OCI-LY7 (cell line): Measurements from ENCODE around the gene ADD3. TPM values are rescaled to one million over a fixed set of nuclear protein-coding genes. Genes with fewer than 3 reads are reported as not detected.
A peak's percentile ranks its signal among the peaks of the same experiment; 100 is the strongest.
"Not testable (repeated sequence)": the region's sequence is repeated elsewhere in the genome, so short reads cannot be mapped to it uniquely, and the experiment has no call there.

Experiments
- BruUV-seq: library from RNA; stranded (reverse); fragments of 400-500 nt; replicated peaks from 2 replicates; lab custom pipeline; 2021; lab: Mats Ljungman, UMichigan
- CTCF ChIA-PET: fragments of 300-600 bp; sonication (Branson Sonifier 250); formaldehyde crosslinking; loops from one replicate; lab custom pipeline; 2022; ENCODE audit warnings: antibody characterized with exemption; ENCODE audit not compliant: unreplicated experiment; lab: Charles Lee
- POLR2A ChIA-PET: fragments of 300-600 bp; sonication (Branson Sonifier 250); formaldehyde crosslinking; loops from one replicate; lab custom pipeline; 2022; ENCODE audit warnings: antibody characterized with exemption; lab: Charles Lee
- DNase-seq: peaks from one replicate; pipeline ENCODE4 v3.0.0-alpha.2; 2015; ENCODE audit warnings: low spot score
- H2AFZ ChIP-seq: fragments of 200-600 bp; sonication (generic), shearing (Covaris generic); 2 replicates; pipeline ENCODE4 v1.6.1; 2014; ENCODE audit warnings: mild to moderate bottlenecking, antibody characterized with exemption, low read length, moderate library complexity
- H3K27ac ChIP-seq: fragments of 200-600 bp; sonication (generic); 2 replicates; pipeline ENCODE4 v1.5.1; 2014; ENCODE audit warnings: mixed run types, low read depth, mild to moderate bottlenecking, moderate library complexity, low read length, inconsistent platforms; ENCODE audit not compliant: poor library complexity, severe bottlenecking
- H3K36me3 ChIP-seq: fragments of 200-600 bp; sonication (generic); 2 replicates; pipeline ENCODE4 v1.6.1; 2014; ENCODE audit warnings: mild to moderate bottlenecking, antibody characterized with exemption, low read length, moderate library complexity, mixed read lengths; ENCODE audit not compliant: insufficient read depth
- H3K4me1 ChIP-seq: fragments of 200-600 bp; sonication (generic); 2 replicates; pipeline ENCODE4 v1.5.1; 2014; ENCODE audit warnings: mild to moderate bottlenecking, low read length; ENCODE audit not compliant: insufficient read depth, poor library complexity, severe bottlenecking
- H3K4me2 ChIP-seq: fragments of 200-600 bp; sonication (generic); 2 replicates; pipeline ENCODE4 v1.6.1; 2014; ENCODE audit warnings: mild to moderate bottlenecking, low read length
- H3K4me3 ChIP-seq: fragments of 200-600 bp; sonication (generic); 2 replicates; pipeline ENCODE4 v1.5.1; 2014; ENCODE audit warnings: mild to moderate bottlenecking, low read depth, low read length; ENCODE audit not compliant: poor library complexity, severe bottlenecking
- H3K79me2 ChIP-seq: fragments of 200-600 bp; sonication (generic); 2 replicates; pipeline ENCODE4 v1.6.1; 2016; ENCODE audit warnings: low read depth, mild to moderate bottlenecking, low read length, moderate library complexity, mixed read lengths; ENCODE audit not compliant: insufficient read depth
- H3K9me2 ChIP-seq: fragments of 200-600 bp; sonication (generic); 2 replicates; pipeline ENCODE4 v1.6.1; 2016; ENCODE audit warnings: mild to moderate bottlenecking, low read length, mixed read lengths; ENCODE audit not compliant: insufficient read depth
- H3K9me3 ChIP-seq: fragments of 200-600 bp; sonication (generic); 2 replicates; pipeline ENCODE4 v1.6.1; 2014; ENCODE audit warnings: mild to moderate bottlenecking, mixed run types, low read length, mixed read lengths
- H4K20me1 ChIP-seq: fragments of 200-600 bp; sonication (generic); 2 replicates; pipeline ENCODE4 v1.6.1; 2014; ENCODE audit warnings: mild to moderate bottlenecking, antibody characterized with exemption, low read length, moderate library complexity, mixed read lengths; ENCODE audit not compliant: insufficient read depth
- EZH2phosphoT487 ChIP-seq: fragments of 200-600 bp; sonication (generic); IDR thresholded peaks from 2 replicates; pipeline ENCODE4 v1.6.1; 2018; ENCODE audit warnings: low read depth, borderline replicate concordance, mild to moderate bottlenecking, mixed run types, antibody characterized with exemption, low read length, moderate library complexity, mixed read lengths
- intact Hi-C: fragments of 100-400 bp; cut with micrococcal nuclease; formaldehyde crosslinking; loops from one replicate; pipeline ENCODE4 v1.10.0; 2022; ENCODE audit not compliant: unreplicated experiment
- total RNA-seq, 2 experiments: library from RNA; depleted of rRNA in 1 of 2; stranded (reverse); fragments of >200 nt in 1 of 2; shearing (Covaris generic) in 1 of 2; gene quantifications; 2 replicates each; pipeline ENCODE4 v1.2.3, GENCODE V29; 2014 to 2022
- TF ChIP-seq, protein P1 (sequence below): fragments of 200-600 bp; sonication (generic); conservative IDR thresholded peaks from 2 replicates; pipeline ENCODE4 v1.5.1; 2014; ENCODE audit warnings: mild to moderate bottlenecking, antibody characterized with exemption, low read length, moderate library complexity, mixed read lengths

ADD3 gene
- total RNA-seq, 2 experiments from 2014 or later: 75.8 to 89.7 TPM

DNA sequence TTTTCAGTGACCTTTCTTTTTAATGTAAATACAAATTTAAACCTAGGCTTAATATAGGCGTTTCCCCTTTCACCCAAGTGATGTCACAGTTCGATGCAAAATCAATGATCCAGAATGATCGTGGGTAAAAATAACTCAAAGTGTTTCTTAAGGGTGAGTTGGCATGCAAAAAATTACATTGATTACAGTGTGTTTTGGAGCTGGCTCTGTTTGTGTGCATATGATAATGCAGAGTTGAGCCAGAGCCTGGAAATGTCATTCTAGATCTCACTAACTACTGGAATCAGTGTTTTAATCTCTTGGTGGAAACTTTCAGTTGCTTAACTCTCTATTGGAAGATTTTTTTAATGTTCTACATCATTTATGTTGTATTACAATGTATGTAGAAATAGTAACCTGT lies 127.1 kb downstream of the ADD3 start:
- Histone ChIP-seq H3K4me3 (no peak overlapping the region), H3K4me1 (peaks cover 23% of the 10 kb centered on the region), H2AFZ (no peak overlapping the region), H3K9me3 (no peaks in the 10 kb centered on the region), H3K36me3 (peaks cover 48% of the 10 kb centered on the region), H3K9me2 (no peaks in the 10 kb centered on the region), H3K79me2 (no peaks in the 10 kb centered on the region), H3K4me2 (no peak overlapping the region), H3K27ac (no peak overlapping the region), H4K20me1 (peaks cover 4% of the 10 kb centered on the region; the same call in 1 of the 2 replicates)
- DNase-seq: no peak
- TSS peak; percentile 25 for BruUV-seq
- intact Hi-C loops: loop anchor here (5.0 to 10.0 kb wide), 2 partner anchors 72 to 470 kb away; partner anchors contain the start of gene MXI1
- CTCF ChIA-PET: no interaction called here
- POLR2A ChIA-PET: no interaction called here
- no peak for TF ChIP-seq EZH2phosphoT487
- TF ChIP-seq, protein P1, sequence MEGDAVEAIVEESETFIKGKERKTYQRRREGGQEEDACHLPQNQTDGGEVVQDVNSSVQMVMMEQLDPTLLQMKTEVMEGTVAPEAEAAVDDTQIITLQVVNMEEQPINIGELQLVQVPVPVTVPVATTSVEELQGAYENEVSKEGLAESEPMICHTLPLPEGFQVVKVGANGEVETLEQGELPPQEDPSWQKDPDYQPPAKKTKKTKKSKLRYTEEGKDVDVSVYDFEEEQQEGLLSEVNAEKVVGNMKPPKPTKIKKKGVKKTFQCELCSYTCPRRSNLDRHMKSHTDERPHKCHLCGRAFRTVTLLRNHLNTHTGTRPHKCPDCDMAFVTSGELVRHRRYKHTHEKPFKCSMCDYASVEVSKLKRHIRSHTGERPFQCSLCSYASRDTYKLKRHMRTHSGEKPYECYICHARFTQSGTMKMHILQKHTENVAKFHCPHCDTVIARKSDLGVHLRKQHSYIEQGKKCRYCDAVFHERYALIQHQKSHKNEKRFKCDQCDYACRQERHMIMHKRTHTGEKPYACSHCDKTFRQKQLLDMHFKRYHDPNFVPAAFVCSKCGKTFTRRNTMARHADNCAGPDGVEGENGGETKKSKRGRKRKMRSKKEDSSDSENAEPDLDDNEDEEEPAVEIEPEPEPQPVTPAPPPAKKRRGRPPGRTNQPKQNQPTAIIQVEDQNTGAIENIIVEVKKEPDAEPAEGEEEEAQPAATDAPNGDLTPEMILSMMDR: no peak; the same call in 1 of the 2 replicates

DNA sequence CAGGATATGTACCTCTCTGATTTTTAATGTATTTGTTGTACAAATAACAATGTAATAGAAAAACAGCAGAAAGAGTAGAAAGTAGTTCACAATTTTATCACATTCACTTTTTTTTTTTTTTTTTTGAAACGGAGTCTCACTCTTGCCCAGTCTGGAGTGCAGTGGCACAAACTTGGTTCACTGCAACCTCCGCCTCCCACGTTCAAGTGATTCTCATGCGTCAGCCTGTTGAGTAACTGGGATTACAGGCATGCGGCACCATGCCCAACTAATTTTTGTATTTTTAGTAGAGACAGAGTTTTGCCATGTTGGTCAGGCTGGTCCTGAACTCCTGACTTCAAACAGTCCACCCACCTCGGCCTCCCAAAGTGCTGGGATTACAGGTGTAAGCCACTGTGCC lies 128.1 kb downstream of the ADD3 start:
- intact Hi-C loops: loop anchor here (5.0 to 10.0 kb wide), 2 partner anchors 71 to 469 kb away; partner anchors contain the start of gene MXI1
- H2AFZ ChIP-seq, H3K79me2 ChIP-seq, H4K20me1 ChIP-seq, BruUV-seq, H3K4me2 ChIP-seq, H3K27ac ChIP-seq, H3K9me2 ChIP-seq, DNase-seq, H3K4me3 ChIP-seq, H3K9me3 ChIP-seq, CTCF ChIA-PET: not testable (repeated sequence)
- POLR2A ChIA-PET: interaction anchor here (1.6 kb wide), 1 partner anchor 86 kb away, joined by 4 read pairs; no protein-coding TSS in a partner anchor
- Histone ChIP-seq H3K4me1 (peaks cover 23% of the 10 kb centered on the region), H3K36me3 (peaks cover 38% of the 10 kb centered on the region)

DNA sequence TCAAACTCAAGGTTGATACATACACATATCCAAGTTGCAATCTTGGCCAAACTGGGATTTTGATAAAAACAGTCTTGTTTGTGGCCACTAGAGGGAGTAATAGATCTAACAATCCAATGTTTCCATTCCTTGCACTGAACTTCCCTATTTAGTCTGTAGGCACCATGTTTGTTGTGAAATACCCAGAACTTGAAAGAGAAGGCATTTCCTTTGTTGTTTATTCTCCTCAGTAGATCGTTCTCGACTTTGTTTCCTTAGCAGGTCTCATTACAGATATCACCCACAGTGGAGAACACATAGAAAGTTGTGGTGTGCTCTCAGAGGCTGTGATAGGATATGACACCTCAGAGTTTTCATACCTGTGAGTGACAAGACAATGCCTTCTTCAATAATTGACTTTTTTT lies 129.4 kb downstream of the ADD3 start:
- H3K4me1 ChIP-seq: peaks cover 23% of the 10 kb centered on the region
- no peak overlapping the region for H3K27ac ChIP-seq
- peaks cover 25% of the 10 kb centered on the region for H3K36me3 ChIP-seq
- TF ChIP-seq EZH2phosphoT487: no peak
- TF ChIP-seq, protein P1: peak; percentile 98
- ChIA-PET POLR2A (interaction anchor here (1.4 kb wide), 1 partner anchor 148 kb away, joined by 9 read pairs; no protein-coding TSS in a partner anchor), CTCF (interaction anchor here (1.1 to 1.2 kb wide), 2 partner anchors 84 to 142 kb away, joined by 3 to 5 read pairs; no protein-coding TSS in a partner anchor)
- H3K9me2 ChIP-seq: no peaks in the 10 kb centered on the region
- H2AFZ ChIP-seq: no peak overlapping the region
- H3K9me3 ChIP-seq: no peaks in the 10 kb centered on the region
- H4K20me1 ChIP-seq: peaks cover 4% of the 10 kb centered on the region; the same call in 1 of the 2 replicates
- H3K79me2 ChIP-seq: no peaks in the 10 kb centered on the region
- H3K4me2 ChIP-seq: peak overlapping the region; percentile 4; the same call in 1 of the 2 replicates
- H3K4me3 ChIP-seq: no peak overlapping the region
- peak; percentile 83 for DNase-seq
- BruUV-seq: no TSS peak
- intact Hi-C loops: loop anchor here (1.0 to 10.0 kb wide), 5 partner anchors 70 to 468 kb away; partner anchors contain the start of gene MXI1
